GM18868 (cell line): ENCODE results near the gene HACD3.
"Not testable (repeated sequence)": the region's sequence is repeated elsewhere in the genome, so short reads cannot be mapped to it uniquely, and the experiment has no call there.

ENCODE experiments used
- ATAC-seq: cut with Tn5 transposase; IDR thresholded peaks from one replicate; pipeline ENCODE4 v1.9.1; 2021; ENCODE audit warnings: mild to moderate bottlenecking, moderate library complexity; ENCODE audit not compliant: unreplicated experiment

Gene HACD3

DNA sequence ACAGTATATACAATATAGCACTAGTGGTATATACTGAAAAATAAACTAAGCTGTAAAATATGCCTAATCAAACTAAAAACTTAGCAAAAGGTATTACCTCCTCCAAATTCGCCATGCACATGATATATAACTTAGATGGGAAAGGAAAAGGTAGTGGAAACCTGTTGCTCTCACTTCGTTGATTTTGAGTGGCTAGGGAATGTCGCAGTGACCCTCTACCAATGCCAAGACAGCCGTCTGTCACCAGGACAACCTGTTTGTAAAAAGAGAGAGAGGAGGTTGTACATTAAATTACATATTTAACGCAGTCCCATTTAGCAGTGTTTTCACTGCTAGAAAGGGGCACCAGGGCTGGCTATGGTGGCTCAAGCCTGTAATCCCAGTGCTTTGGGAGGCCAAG lies 69.4 kb downstream of the HACD3 start:
- no peak for ATAC-seq

DNA sequence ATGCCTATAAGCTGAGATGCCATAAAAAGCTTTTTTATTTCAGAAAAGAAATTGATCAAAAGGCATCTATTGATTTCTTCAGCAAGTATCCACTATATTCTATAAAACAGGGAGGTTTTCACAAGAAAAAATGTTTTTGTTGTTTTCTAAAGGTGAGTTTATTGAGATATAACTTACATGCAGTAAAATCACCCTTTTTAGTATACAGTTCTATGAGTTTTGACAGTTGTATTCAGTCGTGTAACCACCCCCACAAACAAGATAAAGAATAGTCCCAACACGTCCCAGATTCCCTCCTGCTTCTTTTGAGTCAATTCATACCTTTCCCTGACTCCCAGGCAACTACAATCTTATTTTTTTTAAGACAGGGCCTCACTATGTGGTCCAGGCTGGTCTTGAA lies 72.9 kb downstream of the HACD3 start:
- ATAC-seq: no peak

DNA sequence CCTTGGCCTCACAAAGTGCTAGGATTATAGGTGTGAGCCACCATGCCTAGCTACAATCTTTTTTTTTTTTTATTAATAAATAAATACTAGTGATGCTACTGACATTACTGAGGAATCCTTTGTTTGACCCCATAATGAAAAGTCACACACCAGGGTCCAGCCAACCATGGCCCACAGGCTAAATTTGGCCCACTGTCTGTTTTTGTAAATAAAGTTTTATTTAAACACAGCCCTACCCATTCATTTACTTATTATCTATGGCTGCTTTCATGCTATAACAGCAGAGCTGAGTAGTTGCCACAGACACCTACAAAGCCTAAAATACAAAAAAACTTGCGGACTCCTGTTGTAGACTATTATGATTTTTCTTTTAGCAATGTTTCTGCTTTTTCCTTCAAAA lies 73.3 kb downstream of the HACD3 start:
- no peak for ATAC-seq

DNA sequence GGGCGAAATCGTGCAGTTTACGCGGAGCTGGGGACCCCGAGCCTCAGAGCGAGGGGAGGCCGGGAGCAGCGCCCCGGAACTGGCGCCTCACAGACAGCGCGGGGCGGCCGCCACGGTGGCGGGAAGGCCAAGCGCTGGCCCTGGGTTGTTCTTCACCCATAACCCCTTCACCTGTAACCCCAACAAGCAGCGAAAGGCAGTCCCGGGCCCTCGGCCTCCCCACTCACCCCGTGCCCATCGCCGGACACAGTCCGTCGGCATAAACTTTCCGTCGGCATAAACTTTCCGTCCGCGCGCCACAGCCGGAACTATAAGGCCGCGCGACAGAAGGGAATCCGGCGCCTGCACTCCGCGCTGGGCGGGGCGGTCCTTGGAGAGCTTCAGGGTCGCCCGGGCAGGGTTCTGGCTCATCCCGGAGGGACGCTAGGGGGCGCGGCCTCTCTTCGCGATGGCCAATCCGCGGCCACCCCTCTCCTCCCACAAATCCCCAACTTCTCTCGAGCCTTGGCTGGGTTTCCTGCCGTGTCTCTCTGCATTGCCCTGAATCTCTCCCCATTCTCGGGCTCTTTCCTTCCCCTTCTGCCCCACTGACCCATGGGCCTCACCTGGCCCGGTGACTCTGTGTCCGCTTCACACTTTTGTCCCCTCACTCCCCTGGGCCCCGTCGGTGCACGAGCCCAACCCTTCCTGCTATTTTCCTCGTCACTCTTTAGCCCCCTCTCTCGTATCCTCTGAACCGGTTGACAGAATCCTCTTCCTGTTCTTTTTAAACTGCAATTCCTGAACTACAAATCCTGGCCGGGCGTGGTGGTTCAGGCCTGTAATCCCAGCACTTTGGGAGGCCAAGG lies 80.8 kb downstream of the HACD3 start, which contains the start of gene INTS14:
INTS14 (minus strand) TSS at position 261 of the 848 bp plus-strand sequence. CDS start 3,751 bp downstream, outside the sequence.
- peak; percentile 90 for ATAC-seq

DNA sequence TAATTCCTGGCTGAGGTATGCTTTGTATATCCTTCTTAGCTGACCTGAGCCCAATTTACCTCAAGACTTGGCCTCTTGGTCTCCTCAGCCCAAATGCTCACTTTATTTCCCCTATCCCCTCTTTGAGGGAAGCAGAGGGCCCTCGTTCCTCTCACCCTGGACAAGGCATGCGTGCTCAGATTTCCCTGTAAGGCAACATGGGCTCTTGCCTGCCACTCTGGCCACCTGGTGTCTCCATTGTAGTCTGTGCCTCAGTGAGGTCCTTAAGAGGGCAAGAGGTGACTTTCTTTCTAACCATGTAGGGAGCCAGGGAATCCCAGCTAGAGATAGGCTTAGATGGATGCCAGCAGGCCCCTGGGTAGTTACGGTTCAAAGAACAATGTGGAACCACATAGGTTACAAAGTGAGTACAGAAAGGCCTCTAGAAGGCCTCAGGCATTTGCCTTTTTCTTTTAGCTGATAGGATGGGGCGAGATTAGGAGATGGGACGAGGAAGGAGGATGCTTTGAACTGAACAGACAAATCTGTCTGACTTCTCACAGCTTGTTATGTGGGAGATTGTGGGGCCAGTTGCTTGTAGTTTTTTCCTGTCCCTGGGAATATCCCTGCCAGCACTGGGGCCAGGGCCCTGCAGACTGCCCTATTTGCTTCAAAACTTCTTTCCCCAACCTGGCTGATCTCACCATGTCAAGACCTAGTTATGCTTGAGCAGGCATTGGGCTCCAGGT lies 81.8 kb downstream of the HACD3 start:
- ATAC-seq: no peak

DNA sequence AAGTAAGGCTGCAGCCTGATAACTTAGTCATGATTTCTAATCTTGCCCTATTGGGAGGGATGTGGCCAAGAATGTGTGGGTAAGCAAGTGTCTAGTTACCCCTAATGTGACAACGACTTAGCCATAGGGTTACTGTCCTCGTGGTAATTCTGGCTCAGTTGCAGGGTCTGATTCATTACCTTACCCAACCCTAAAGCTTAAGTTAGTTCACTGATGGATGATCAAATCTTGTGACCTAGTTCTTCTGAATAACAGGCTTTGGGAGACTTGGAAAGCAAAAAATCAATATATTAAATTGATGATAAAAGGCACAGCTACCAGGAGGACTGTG lies 82.3 kb downstream of the HACD3 start:
- no peak for ATAC-seq

DNA sequence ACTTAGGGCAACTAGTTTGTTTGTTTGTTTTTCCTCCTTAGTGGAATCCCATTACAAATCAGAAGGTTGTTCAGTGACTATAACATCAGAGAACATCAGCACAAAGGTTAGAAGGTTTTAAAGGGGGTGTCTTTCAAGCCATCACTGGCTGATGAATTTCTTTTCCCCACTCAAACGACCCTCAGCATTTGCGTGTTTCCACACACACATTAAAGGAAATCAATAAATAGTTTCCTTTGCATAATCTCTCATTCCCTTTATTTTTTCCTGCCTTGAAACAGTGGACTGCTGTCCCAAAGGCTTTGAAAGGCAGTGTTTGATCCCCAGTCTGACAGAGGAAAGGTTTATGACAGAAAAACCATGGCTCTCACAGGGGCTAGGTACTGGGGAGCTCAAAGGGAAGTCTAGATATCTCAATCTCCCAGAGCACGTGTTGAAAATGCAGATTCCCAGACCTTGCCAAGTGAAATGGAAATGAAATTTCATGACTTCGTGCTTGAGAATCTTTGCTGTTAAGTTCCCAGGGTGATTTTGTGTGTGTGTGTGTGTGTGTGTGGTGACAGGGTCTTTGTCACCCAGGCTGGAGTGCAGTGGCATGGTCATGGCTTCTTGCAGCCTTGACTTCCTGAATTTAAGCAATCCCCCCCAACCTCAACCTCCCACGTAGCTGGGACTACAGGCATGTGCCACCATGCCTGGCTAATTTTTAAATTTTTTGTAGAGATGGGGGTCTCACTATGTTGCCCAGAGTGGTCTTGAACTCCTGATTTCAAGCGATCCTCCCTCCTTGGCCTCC lies 82.9 kb downstream of the HACD3 start:
- no peak for ATAC-seq

DNA sequence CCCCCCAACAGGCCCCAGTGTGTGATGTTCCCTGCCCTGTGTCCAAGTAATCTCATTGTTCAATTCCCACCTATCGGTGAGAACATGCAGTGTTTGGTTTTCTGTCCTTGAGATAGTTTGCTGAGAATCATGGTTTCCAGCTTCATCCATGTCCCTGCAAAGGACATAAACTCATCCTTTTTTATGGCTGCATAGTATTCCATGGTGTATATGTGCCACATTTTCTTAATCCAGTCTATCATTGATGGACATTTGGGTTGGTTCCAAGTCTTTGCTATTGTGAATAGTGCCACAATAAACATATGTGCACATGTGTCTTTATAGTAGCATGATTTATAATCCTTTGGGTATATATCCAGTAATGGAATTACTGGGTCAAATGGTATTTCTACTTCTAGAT lies 85.6 kb downstream of the HACD3 start:
- ATAC-seq: not testable (repeated sequence)

DNA sequence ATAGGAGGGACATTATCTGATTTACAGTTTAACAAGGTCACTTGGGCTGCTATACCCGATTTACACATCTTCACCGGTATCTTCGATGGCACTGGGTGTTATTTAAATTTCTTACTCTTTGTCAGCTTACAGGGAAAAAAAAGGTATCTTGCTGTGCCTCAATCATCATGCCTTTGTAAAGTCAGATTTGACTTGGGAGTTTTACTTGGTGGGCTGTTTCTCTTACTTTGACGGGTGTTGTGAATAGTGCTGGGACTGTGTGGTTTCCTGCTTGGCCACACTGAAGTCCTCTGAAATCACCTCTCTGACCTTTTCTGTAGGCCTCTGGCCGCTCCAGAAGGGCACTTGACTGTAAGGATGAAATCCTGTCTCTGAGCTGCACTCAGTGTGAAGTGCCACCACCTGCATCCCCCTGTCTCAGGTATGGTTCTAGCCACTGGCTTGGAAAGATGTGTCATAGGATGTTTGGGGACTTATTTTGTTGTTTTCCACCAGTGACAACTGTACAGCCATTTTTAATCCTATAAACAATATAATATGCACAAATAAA lies 88.4 kb downstream of the HACD3 start:
- ATAC-seq: no peak

DNA sequence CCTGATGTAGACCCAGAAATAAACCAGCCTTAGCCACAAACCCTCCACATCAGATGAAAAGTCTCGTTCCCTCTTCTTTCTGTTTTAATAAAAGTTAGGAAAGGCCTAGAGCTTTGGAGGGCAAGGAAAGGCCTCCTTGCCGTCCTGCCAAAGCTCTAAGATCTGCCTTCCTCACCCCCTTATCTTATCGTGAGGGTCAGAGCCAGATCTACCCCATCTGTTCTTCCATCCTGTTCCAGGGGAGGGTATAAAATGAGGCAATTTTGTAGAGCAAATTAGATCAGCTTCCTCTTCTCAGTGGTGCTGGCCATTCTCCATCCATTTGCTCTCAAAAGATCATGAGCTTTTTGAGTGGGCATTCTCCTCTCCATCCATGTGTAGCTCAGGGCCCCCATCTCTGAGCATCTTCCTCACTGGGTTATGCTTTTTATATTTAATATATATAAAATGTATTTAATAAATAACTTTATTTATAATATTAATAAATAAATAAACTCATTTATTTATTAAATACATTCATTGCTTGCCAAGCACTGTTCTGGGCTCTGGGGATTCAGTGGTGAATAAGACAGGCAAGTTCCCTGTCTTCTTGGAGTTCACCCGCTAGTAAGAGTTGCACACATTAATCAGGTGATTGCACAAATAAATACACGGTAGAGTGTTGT lies 89.5 kb downstream of the HACD3 start:
- no peak for ATAC-seq

DNA sequence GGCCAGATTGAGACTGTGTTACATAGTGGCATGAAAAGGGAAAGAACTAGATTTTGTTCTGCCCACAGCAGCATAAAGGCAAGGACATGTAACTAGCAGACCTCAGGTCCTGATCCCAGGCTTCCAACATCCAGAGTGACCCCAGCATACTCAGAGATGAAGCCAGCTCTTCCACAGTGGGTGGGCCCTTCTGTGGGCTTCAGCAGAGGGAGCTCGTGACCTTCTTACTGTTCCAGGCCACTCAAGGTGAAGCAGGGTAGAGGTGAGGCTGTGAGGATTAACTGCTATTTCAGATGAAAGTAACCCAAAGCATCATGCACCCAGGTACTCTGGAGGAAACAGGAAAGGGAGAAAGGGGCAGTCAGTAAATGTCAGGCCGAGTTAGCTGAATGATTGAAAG lies 90.6 kb downstream of the HACD3 start:
- no peak for ATAC-seq

DNA sequence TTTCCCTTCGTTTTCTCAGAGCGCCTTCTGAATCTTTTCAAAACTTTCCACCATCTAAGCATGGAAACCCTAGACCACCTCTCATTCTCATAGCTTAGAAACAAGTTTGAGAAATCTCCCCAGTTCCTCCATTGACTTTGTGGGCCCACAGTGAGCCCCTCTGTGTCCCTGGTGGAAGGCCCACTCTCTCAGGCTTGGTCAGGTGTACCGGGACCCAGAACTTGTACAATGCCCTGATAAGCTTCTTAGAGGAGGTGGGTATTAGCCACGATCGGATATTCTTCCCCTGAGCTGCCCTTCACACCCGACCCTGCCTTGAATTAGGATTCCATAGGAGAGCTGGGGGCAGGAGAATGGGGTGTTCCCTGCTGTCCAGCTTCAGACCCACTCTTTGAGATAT lies 91.4 kb downstream of the HACD3 start, which contains the start of gene SLC24A1:
SLC24A1 (plus strand) TSS at position 301 of the 400 bp plus-strand sequence. CDS start 2,143 bp downstream, outside the sequence.
- ATAC-seq: no peak

DNA sequence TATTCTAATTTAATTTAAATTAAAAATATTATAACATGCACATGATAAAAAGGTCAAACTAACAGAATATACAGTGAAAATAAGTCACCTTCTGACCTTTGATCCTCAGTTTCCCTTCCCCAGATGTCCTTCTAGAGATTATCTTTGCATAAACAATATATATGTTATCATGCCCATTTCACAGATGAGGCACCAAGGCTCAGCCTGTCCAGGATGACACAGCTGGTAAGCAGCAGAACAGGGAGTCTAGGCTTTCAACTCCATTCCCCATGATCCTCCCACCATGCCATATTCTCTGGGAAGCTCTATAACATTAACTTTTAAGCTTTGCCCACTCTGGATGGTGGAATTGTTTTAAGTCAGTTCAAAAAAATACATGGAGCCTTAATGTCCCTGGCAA lies 92.8 kb downstream of the HACD3 start:
- ATAC-seq: no peak

DNA sequence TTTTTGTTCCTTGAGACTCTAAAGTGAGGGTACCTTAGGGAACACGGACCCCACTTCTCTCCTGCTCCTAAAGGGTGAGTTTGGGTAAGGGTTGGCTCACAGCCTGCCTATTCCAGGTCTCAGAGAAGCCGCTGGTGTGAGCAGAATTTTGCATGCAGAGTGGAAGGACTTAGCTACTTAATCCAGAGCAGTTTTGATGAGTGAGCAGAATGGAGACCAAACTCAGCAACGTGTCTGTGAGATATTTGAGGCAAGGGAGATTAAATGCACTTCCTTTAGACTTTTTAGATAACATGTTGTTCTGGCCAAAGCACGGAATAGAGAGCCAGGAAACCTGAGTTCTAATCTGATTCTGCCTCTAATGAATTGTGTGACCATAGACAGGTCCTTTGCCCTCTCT lies 96.6 kb downstream of the HACD3 start:
- ATAC-seq: no peak
